SKM-1 (cell line): ENCODE measurements around the gene FXYD3.
A peak's percentile ranks its signal among the peaks of the same experiment; 100 is the strongest.
"Not testable (repeated sequence)": the region's sequence is repeated elsewhere in the genome, so short reads cannot be mapped to it uniquely, and the experiment has no call there.

Experiments
- DNase-seq: peaks from one replicate; lab custom pipeline; 2025; ENCODE audit not compliant: unreplicated experiment; lab: John Stamatoyannopoulos, UW

Gene FXYD3

GRCh38 chr19:35085947-35086346, 29.7 kb upstream of the FXYD3 start:
- no peak for DNase-seq

- DNase-seq, result no peak
Measured at GRCh38 chr19:35086455-35086854, 29.2 kb upstream of the FXYD3 start.

- DNase-seq, result no peak
Measured at GRCh38 chr19:35087393-35087792, 28.2 kb upstream of the FXYD3 start.

GRCh38 chr19:35088131-35088913, 27.3 kb upstream of the FXYD3 start:
- DNase-seq, result no peak

DNA sequence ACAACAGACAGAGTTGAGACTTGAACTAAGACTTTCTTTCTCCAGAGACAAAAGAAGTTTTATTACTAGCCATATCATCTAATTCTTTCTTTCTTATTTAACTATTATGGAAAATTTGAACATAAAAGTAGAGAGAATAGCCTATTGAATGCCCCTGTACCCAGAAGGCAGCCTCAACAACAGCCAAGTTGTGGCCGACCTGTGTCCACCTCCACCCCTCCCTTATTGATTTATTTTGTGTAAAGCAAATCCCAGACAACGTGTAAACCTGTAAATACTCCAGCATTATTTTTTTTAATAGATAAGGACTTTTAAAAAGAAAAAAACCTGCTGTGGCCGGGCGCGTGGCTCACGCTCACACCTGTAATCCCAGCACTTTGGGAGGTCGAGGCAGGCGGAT, 26.1 kb upstream of the FXYD3 start:
- DNase-seq, result no peak

GRCh38 chr19:35090160-35090505, 25.5 kb upstream of the FXYD3 start:
- no peak for DNase-seq

GRCh38 chr19:35090506-35091214, 25.0 kb upstream of the FXYD3 start:
- DNase-seq, result peak; percentile 33

DNA sequence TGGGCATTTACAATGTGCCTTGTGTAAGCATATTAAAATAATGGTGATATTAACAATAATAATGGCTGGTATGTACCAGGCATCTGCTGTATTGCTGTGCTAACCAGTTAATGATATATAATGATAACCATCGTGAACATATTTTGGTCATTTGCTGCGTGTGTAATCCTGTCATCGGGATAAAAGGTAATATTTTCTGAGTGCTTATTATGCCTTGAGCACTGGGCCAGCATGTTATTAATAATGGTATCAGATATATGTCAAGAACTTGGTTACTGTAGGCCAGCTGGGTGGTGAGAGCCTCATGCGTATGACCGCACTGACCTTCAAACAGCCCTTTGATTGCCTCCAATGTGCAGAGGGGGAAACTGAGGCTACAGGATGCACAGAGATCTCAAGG, 22.2 kb upstream of the FXYD3 start:
- DNase-seq, result no peak

DNA sequence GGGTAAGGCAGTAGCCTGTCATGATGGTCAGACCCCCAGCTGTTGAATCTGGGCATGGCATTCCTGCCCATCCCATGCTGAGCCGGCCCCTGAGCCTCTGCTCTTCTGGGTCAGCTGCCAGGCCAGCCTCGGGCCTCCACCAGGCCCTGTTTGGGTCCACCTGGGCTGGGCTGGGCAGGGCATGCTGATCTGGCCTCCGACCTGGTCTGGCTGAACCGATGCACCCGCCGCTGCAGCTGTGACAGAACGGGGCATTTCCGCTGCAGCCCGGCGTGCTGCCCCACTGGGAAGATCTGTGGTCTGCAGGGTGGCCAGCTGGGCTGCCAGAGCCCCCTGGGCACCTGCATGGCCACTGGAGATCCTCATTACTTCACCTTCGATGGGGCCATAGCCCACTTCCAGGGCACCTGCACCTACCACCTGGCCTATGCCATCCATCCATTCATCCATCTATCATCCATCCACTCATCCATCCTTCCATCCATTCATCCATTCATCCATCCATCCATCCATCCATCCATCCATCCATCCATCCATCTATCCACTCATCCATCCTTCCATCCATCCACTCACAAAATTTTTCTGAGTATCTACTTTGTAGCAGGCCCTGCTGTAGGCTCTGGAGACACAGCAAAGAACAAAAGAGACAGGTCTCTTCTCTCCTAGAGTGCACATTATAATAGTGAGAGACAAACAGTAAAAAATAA, 21.5 kb upstream of the FXYD3 start:
- no peak for DNase-seq

DNA sequence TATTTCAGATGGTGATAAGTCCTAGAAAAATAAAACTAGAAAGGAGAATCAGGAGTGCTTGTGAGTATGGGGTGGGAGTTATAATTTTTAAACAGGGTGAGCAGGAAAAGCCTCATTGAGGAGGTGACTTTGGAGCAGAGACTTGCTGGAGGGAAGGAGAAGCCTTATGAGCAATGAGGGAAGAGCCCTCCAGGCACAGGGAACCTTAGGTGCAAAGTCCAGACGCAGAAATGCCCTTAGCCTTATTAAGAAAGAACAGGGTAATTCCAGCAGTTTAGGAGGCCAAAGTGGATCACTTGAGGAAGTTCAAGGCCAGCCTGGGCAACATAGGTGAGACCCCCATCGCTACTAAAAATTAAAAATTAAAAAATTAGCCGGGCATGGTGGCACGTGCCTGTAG, 21.0 kb upstream of the FXYD3 start:
- DNase-seq, result no peak

GRCh38 chr19:35095667-35096368, 19.8 kb upstream of the FXYD3 start:
- DNase-seq, result no peak

- DNase-seq, result no peak
Measured at GRCh38 chr19:35098413-35099049, 17.1 kb upstream of the FXYD3 start.

GRCh38 chr19:35099155-35099896, 16.3 kb upstream of the FXYD3 start:
- no peak for DNase-seq

DNA sequence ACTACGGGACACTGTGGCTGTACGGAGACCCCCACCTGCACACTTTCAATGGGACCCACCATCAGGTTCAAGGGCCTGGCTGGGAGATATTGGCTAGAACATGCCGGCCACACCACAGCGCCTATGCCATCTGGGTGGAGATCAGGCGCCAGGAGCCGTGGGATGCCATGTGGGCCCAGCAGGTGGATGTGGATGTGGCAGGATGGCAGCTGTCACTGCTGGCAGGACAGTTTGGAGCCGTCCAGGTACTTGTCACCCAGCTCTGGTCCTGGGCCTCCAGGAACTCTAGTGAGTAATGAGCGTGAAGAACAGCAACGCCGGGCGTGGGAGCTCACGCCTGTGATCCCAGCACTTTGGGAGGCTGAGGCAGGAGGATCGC, 15.7 kb upstream of the FXYD3 start:
- no peak for DNase-seq

DNA sequence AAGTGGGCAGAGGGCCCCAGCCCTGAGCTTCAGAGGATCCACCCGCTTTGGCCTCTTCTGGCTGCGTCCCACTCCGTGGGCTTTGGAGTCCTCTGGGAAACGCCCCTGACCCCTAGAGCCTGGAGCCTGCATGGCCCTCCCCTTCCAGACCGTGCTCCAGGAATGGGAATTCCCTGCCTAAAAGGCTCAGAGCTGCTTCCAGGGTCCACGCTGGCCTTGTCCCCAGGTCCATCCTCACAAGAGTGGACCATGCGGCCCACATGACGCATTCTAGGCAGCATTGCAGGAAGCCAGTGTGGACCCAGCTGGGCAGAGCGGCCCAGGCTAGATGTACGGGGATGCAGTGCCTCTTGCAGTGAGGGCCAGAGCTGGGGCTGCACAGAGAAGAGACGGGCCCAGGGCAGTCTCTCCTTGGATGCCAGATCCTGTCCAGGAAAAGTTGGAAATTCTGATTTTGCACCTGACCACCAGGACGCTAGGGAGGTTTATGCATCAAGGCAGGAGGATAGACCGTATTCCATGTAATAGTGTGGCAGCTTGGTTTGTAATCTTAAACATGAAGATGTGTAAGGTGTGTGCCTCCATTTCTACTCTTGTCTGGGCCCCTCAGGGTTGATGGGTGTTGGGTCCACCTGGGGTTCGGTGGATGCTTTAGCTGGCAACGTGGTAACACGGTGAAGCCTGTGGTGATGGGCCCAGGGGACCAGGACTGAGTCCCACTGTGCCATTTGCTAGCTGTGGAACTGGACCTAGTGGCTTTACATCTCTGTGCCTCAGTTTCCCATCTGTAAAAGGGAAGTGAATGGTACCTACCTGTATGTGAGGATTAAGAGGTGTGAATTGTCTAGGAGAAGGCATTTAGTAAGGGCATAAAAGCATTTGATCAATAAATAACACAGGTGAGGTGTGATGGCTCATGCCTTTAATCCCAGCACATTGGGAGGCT, 14.8 kb upstream of the FXYD3 start:
- no peak for DNase-seq

DNA sequence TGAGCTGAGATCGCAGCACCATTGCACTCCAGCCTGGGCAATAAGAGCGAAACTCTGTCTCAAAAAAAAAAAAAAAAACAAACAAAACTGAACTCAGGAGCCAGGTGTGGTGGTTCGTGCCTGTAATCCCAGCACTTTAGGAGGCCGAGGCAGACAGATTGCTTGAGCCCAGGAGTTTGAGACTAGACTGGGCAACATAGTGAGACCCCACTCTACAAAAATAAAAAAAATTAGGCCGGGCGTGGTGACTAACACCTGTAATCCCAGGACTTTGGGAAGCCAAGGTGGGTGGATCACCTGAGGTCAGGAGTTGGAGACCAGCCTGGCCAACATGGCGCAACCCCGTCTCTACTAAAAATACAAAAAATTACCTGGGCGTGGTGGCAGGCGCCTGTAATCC, 13.7 kb upstream of the FXYD3 start:
- DNase-seq, result not testable (repeated sequence)

GRCh38 chr19:35103614-35104013, 12.0 kb upstream of the FXYD3 start:
- not testable (repeated sequence) for DNase-seq

DNA sequence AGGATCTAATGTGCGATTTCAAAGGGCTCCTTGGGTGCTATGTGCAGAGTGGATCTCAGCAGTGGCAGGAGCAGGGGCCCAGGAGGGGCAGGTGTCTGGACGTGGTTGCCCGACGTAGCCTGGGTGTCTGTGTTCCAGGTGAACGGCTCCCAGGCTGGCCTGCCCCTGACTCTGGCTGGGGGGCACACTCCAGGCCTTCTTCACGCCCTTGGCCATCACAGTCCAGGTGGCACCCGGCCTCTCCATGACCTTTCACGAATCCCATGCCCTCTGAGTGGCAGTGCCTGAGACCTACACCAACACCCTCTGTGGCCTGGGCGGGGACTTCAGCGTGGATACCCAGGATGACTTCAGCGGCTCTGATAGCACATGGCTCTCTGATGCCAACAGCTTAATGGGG, 11.3 kb upstream of the FXYD3 start:
- DNase-seq, result no peak

- DNase-seq, result no peak
Measured at GRCh38 chr19:35105047-35105410, 10.6 kb upstream of the FXYD3 start.
